Esophagus (tissue), 2 donors: ENCODE data around the gene ARHGAP31. TPM values are rescaled to one million over a fixed set of nuclear protein-coding genes. Genes with fewer than 3 reads are reported as not detected.
A peak's percentile ranks its signal among the peaks of the same experiment; 100 is the strongest.

Experiments
- H3K27ac ChIP-seq, 2 donors: one replicate each; pipeline ENCODE4 v1.5.1; 2013; ENCODE audit warnings: low read depth in 2 of 2, mild to moderate bottlenecking in 2 of 2, inconsistent platforms in 1 of 2, low read length in 1 of 2, moderate library complexity in 1 of 2
- H3K27me3 ChIP-seq, 2 donors: one replicate each; pipeline ENCODE4 v1.6.1; 2013; ENCODE audit warnings: low read length in 2 of 2, control low read depth in 1 of 2, mild to moderate bottlenecking in 1 of 2; ENCODE audit not compliant: insufficient read depth in 2 of 2, control insufficient read depth in 1 of 2
- H3K36me3 ChIP-seq, 2 donors: one replicate each; pipeline ENCODE4 v1.6.1; 2013; ENCODE audit warnings: low read length in 1 of 2; ENCODE audit not compliant: control insufficient read depth in 2 of 2, insufficient read depth in 2 of 2
- H3K4me1 ChIP-seq, 2 donors: one replicate each; pipeline ENCODE4 v1.6.1; 2013; ENCODE audit warnings: low read length in 1 of 2; ENCODE audit not compliant: control insufficient read depth in 2 of 2, insufficient read depth in 2 of 2
- H3K4me3 ChIP-seq, 2 donors: one replicate each; pipeline ENCODE4 v1.5.1; 2013; ENCODE audit warnings: low read length in 2 of 2, mild to moderate bottlenecking in 2 of 2, low read depth in 1 of 2, moderate library complexity in 1 of 2
- H3K9me3 ChIP-seq, 2 donors: one replicate each; pipeline ENCODE4 v1.6.1; 2013; ENCODE audit warnings: mild to moderate bottlenecking in 2 of 2, low read depth in 1 of 2, low read length in 1 of 2, moderate library complexity in 1 of 2; ENCODE audit not compliant: control insufficient read depth in 2 of 2, insufficient read depth in 1 of 2
- WGBS, 2 donors: extraction: QIAGEN DNeasy Blood & Tissue Kit; methylation state at CpG; one replicate each; pipeline ENCODE4 v1.1.7; 2013; 5-methylcytosine and 5-hydroxymethylcytosine counted together
- polyA plus RNA-seq, 2 donors: library from polyadenylated mRNA; stranded (reverse); fragments of 200-250 nt; gene quantifications; one replicate each; pipeline ENCODE4 v1.2.3, GENCODE V29; 2013
- donor health status: healthy with polysubstance abuse.
- donor health status: Bipolar disorder and iron deficiency.

ARHGAP31 gene
- polyA plus RNA-seq, 2 donors: 1.6 TPM

GRCh38 chr3:119294696-119295671 lies 801 bp downstream of the ARHGAP31 start:
- WGBS, 2 donors: 1 to 4% methylated on average over 43 of the region's 43 CpGs
- Histone ChIP-seq H3K36me3 (no peaks in the 10 kb centered on the region), H3K27ac (peak overlapping the region; percentile 84 to 85), H3K27me3 (no peaks in the 10 kb centered on the region), H3K9me3 (no peaks in the 10 kb centered on the region), H3K4me1 (peaks cover 0 to 6% of the 10 kb centered on the region in 2 donors), H3K4me3 (peak overlapping the region; percentile 70 to 73)

DNA sequence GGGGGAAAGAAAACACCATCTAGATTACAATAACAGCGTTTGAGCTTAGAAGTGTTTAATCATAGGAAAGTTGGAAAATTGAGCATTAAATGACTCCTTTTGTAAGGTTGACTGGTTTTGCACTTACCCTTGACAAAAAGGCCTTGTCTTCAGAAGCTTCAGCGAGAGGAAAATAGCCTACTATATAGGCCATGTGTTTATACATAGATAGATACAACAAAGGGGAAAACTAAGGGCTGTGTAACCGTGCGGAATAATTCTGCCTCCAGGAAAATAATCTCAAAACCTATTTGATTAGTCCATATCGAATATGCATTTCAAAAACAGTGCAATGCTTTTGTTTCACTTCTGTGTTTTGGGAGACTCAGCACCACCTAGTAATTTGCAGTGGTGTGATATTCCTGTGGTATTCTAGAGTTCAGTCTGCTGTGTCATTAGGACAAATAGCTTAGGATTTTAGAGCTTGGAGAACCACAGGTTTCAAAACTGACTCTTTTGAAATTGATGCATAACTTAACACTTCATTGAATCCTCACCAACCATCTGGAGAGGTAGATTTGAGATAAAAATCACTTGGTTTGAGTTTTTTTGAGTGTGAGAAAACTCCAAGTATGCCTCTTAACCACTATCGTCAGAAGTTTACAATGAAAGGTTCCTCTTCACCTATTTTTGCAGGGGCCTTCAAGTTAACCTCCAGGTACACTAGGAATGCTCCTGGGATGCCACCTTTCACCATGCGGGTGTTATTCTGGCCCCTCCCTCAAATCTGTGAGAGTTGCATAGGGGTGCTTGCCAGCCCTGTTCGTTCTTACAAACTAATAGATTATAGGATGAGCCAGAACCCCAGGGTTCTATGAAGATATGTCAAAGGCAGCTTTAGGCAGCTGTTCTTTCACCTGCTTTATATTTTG lies 1.9 kb downstream of the ARHGAP31 start:
- Histone ChIP-seq H3K27ac (peak overlapping the region in 1 of 2 donors; percentile 19), H3K9me3 (no peaks in the 10 kb centered on the region), H3K36me3 (no peaks in the 10 kb centered on the region), H3K4me1 (peaks cover 0 to 7% of the 10 kb centered on the region in 2 donors), H3K4me3 (peak overlapping the region in 1 of 2 donors; percentile 70), H3K27me3 (no peaks in the 10 kb centered on the region)
- 51 to 63% methylated on average over 8 of the region's 8 CpGs for WGBS, 2 donors

DNA sequence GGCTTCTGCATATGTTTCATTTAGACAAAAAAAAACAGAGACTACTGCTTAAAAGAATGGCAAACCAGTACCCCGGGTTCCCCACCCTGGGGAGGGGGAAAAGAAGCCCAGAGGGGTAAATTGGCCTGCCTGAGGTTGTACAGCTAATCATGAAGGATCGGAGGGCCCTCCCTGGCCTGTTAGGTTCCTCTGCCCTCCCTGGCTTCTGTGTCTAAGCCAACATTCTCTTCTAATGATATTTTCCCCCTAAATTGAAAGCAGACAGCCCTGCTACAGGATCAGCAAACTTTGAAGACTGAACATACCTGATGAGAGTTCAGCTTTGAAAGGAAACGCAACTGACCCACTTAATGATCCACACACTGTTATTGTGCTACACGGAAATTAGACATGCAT lies 2.5 kb downstream of the ARHGAP31 start:
- Histone ChIP-seq H3K9me3 (no peaks in the 10 kb centered on the region), H3K27me3 (no peaks in the 10 kb centered on the region), H3K27ac (no peak overlapping the region), H3K4me3 (no peak overlapping the region), H3K36me3 (no peaks in the 10 kb centered on the region), H3K4me1 (peaks cover 0 to 11% of the 10 kb centered on the region in 2 donors)
- 72 to 81% methylated on average over 4 of the region's 4 CpGs for WGBS, 2 donors

- Histone ChIP-seq H3K4me3 (no peak overlapping the region), H3K36me3 (no peaks in the 10 kb centered on the region), H3K27ac (no peak overlapping the region), H3K4me1 (peaks cover 0 to 11% of the 10 kb centered on the region in 2 donors), H3K27me3 (no peaks in the 10 kb centered on the region), H3K9me3 (no peaks in the 10 kb centered on the region)
Observed at GRCh38 chr3:119297169-119297568, 3.0 kb downstream of the ARHGAP31 start.

DNA sequence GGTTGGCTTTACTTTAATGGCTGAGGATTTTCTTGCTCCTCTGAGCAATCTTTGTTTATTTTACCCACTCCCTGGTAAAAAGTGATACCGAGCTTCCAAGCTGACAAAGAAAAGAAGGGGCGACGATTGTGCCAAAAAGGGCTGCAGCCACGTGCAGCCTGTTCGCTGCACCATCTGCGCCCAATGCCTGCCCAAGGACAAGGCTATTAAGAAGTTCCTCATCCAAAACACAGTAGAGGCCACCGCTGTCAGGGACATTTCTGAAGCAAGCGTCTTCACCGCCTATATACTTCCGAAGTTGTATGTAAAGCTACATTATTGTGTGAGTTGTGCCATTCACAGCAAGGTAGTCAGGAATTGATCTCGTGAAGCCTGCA lies 4.4 kb downstream of the ARHGAP31 start:
- Histone ChIP-seq H3K4me3 (no peak overlapping the region), H3K4me1 (peaks cover 0 to 11% of the 10 kb centered on the region in 2 donors), H3K27ac (no peak overlapping the region), H3K9me3 (no peaks in the 10 kb centered on the region), H3K36me3 (no peaks in the 10 kb centered on the region), H3K27me3 (no peaks in the 10 kb centered on the region)
- 86 to 91% methylated on average over 11 of the region's 11 CpGs for WGBS, 2 donors

DNA sequence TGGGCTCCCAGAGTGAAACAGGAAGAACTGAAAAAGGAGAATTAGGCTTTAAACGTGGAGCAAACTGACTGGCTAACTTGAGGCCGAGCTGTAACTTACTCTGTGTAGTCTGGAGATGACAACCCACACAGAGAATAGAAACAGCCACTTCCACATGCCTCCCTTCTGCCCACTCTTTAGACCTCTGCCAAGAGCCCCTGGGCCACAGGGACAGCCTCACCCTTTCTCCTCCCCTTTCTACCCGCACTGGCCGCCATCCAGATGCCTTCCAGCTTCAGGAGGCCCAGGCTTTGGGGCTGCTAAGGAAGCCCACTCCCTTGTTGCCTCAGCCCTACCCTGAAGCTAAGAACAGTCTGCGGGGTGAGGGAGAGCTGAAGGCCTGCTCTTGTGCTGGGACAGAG lies 6.8 kb downstream of the ARHGAP31 start:
- Histone ChIP-seq H3K9me3 (no peaks in the 10 kb centered on the region), H3K27ac (no peak overlapping the region), H3K4me3 (no peak overlapping the region), H3K4me1 (peaks cover 0 to 8% of the 10 kb centered on the region in 2 donors), H3K36me3 (no peaks in the 10 kb centered on the region), H3K27me3 (no peaks in the 10 kb centered on the region)
- WGBS, 2 donors: 42 to 54% methylated on average over 5 of the region's 5 CpGs

- peaks cover 0 to 8% of the 10 kb centered on the region in 2 donors for H3K4me1 ChIP-seq
- no peaks in the 10 kb centered on the region for H3K27me3 ChIP-seq
- H3K36me3 ChIP-seq: no peaks in the 10 kb centered on the region
- H3K27ac ChIP-seq: no peak overlapping the region
- 70 to 71% methylated on average over 3 of the region's 3 CpGs for WGBS, 2 donors
- no peaks in the 10 kb centered on the region for H3K9me3 ChIP-seq
- H3K4me3 ChIP-seq: no peak overlapping the region
Observed at GRCh38 chr3:119301662-119302061, 7.5 kb downstream of the ARHGAP31 start.

DNA sequence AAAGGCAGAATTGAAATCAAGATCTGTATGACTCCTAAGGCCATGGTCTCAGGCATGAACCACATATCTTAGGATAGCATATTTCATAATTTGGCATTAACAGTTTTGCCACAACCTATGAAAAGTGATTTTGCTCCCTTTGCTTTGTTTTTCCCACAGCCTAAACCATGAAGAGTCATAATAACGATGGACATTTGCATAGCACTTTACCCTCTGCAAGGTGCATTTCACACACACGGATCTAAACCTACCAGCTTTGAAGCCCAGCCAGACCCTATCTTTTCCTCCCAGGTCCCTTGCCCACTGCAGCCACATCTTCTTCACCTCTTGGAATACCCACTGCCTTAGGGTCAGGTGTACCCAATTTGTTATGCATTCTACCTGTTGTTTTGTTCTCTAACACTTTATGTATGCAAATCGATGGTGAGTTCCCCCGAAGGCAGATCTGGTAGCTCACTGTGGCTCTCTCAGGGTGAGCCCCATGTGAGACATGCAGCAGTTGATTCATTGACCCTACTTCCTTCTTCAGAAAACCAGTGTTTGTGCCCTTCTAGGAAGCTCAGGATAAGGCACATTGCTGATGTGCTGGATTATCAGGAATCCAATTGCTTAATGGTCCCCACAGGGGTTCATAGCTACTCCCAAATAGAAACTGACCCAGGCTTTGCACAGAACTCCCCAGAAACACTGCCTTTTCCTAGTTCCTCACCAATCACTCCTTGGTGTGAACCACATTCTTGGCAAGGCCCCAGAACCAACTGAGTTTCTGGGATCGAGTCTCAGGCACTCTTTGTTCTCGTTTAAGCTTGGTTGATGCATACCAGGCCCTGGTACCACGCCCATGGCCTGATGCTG lies 8.7 kb downstream of the ARHGAP31 start:
- Histone ChIP-seq H3K9me3 (no peaks in the 10 kb centered on the region), H3K27me3 (no peaks in the 10 kb centered on the region), H3K36me3 (no peaks in the 10 kb centered on the region), H3K4me1 (peaks cover 0 to 4% of the 10 kb centered on the region in 2 donors), H3K4me3 (no peak overlapping the region), H3K27ac (no peak overlapping the region)
- 66 to 70% methylated on average over 7 of the region's 7 CpGs for WGBS, 2 donors

DNA sequence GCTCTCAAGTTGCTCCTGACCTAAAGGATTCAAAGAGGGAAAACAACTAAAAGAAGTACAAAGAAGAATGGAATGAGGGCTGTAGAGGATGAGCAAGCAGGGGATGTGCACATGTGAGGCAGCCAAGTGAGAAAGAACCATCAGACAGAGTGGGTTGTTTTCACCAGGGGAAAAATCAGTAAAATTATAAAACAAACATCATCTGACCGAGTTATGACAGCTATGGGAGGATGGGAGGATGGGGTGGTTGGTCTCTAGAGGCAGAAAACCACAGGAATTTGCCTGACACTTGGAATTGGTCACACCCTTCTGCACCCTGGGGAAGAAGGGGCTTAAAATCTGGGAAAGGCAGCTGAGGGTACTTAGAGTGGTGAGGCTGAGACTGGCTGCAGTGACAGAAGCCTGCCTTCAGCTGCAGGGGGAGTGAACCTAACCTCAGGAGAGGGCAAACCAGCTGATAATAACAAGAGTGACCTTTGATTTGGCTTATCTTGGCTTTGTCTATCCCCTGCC lies 10.1 kb downstream of the ARHGAP31 start:
- H3K36me3 ChIP-seq: no peaks in the 10 kb centered on the region
- no peak overlapping the region for H3K4me3 ChIP-seq
- peaks cover 0 to 4% of the 10 kb centered on the region in 2 donors for H3K4me1 ChIP-seq
- 77 to 79% methylated on average over 1 of the region's 1 CpG for WGBS, 2 donors
- no peak overlapping the region for H3K27ac ChIP-seq
- no peaks in the 10 kb centered on the region for H3K27me3 ChIP-seq
- no peaks in the 10 kb centered on the region for H3K9me3 ChIP-seq
